Measurements from ENCODE around the gene ANKRD6.

- no peak for TF ChIP-seq CTCF (IDR thresholded peaks at IDR 0.05; ENCODE audit: extremely low read depth in 1 of 2, insufficient read depth in 1 of 2, low read depth in 1 of 2, low read length in 2 of 2)
- TF ChIP-seq POLR2A (IDR thresholded peaks at IDR 0.05; ENCODE audit: low read depth, low read length): no peak
Observed at GRCh38 chr6:89585154-89585553, 152.2 kb downstream of the ANKRD6 start.
